Thoracic aorta (tissue), 2 donors: ENCODE results near the gene MRPL17. TPM values are rescaled to one million over a fixed set of nuclear protein-coding genes. Genes with fewer than 3 reads are reported as not detected.

ENCODE experiments used
- ATAC-seq: fragments of 150-250 bp; one replicate; pipeline ENCODE4 v1.8.0; 2017; ENCODE audit warnings: low read depth; ENCODE audit not compliant: insufficient number of reproducible peaks, low FRiP score
- DNase-seq: peaks from one replicate; pipeline ENCODE4 v3.0.0-alpha.2; 2020; ENCODE audit warnings: low spot score
- H3K27ac ChIP-seq, 2 donors: fragments of 200-600 bp; sonication (generic); 1 replicate in 1 of 2; 2 replicates in 1 of 2; pipeline ENCODE4 v1.5.1; 2016; ENCODE audit warnings: mild to moderate bottlenecking in 2 of 2, moderate library complexity in 2 of 2
- H3K27me3 ChIP-seq: fragments of 200-600 bp; sonication (generic); replicated peaks from 2 replicates; pipeline ENCODE4 v1.6.0; 2016; ENCODE audit warnings: mild to moderate bottlenecking; ENCODE audit not compliant: insufficient read depth
- H3K36me3 ChIP-seq: fragments of 200-600 bp; sonication (generic); one replicate; pipeline ENCODE4 v1.5.1; 2016
- H3K4me1 ChIP-seq, 2 donors: fragments of 200-600 bp; sonication (generic); 1 replicate in 1 of 2; 2 replicates in 1 of 2; pipeline versions ENCODE4 v1.5.1 to v1.6.0; 2016; ENCODE audit warnings: low read depth in 2 of 2, mild to moderate bottlenecking in 1 of 2; ENCODE audit not compliant: control insufficient read depth in 1 of 2
- H3K4me3 ChIP-seq: fragments of 200-600 bp; sonication (generic); 2 replicates; pipeline ENCODE4 v1.5.1; 2016; ENCODE audit warnings: mild to moderate bottlenecking
- H3K9me3 ChIP-seq: fragments of 200-600 bp; sonication (generic); 2 replicates; pipeline ENCODE4 v1.5.1; 2016
- total RNA-seq, 2 donors: library from RNA; depleted of rRNA; stranded (reverse); fragments of >200 nt; gene quantifications; one replicate each; pipeline versions ENCODE4 v1.1.0 to v1.2.3, GENCODE V29; 2016
- TF ChIP-seq, protein P1 (sequence below): fragments of 200-600 bp; sonication (generic); IDR thresholded peaks from one replicate; pipeline ENCODE4 v1.5.1; 2019; ENCODE audit warnings: antibody characterized with exemption

MRPL17 gene
- total RNA-seq, 2 donors from 2014 or later: 20.6 to 53.6 TPM

DNA sequence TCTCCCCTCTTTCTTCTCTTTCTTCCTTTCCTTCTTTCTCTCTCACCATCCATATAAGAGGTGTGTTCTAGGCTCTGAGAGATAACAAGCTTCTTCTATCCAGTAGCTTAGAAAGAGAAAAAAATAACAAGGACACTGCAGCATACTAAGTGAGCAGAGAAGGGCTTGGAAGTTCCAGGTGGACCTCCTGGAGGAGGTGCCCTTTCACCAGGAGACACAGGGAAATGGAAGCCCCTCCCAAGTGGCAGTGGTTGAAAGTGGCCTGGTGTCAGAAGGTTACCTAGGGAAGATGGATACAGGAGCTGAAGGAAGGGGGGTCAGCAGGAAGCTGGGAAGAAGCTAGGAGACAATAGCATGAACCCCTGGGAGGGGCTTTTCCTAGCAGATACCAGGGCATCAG, 33.0 kb downstream of the MRPL17 start:
- Histone ChIP-seq H3K4me1 (peaks cover 33 to 62% of the 10 kb centered on the region in 2 donors), H3K27me3 (no peaks in the 10 kb centered on the region), H3K9me3 (no peaks in the 10 kb centered on the region), H3K4me3 (no peak overlapping the region), H3K27ac (no peak overlapping the region), H3K36me3 (no peaks in the 10 kb centered on the region)
- TF ChIP-seq, protein P1, sequence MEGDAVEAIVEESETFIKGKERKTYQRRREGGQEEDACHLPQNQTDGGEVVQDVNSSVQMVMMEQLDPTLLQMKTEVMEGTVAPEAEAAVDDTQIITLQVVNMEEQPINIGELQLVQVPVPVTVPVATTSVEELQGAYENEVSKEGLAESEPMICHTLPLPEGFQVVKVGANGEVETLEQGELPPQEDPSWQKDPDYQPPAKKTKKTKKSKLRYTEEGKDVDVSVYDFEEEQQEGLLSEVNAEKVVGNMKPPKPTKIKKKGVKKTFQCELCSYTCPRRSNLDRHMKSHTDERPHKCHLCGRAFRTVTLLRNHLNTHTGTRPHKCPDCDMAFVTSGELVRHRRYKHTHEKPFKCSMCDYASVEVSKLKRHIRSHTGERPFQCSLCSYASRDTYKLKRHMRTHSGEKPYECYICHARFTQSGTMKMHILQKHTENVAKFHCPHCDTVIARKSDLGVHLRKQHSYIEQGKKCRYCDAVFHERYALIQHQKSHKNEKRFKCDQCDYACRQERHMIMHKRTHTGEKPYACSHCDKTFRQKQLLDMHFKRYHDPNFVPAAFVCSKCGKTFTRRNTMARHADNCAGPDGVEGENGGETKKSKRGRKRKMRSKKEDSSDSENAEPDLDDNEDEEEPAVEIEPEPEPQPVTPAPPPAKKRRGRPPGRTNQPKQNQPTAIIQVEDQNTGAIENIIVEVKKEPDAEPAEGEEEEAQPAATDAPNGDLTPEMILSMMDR: no peak
- DNase-seq (no peak), ATAC-seq (no peak)

DNA sequence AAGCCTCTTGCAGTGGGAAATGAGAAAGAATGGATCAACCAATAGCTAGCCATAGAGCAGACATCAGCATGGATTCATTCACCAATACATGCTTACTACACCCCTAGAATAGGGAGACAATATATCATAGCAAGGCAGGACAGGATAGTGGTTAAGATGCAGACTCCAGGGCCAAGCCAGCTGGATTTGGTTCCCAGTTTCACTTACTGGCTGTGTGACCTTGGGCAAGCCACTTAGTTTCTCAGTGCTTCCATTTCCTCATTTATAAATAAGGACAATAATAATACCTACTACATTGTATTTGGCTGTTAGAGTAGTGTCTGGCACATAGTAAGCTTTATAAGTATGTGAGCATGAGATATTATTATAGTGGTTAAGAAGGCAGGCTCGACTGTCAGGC, 34.6 kb downstream of the MRPL17 start:
- no peak for ATAC-seq
- H3K4me1 ChIP-seq: peaks cover 29 to 46% of the 10 kb centered on the region in 2 donors
- no peak overlapping the region for H3K4me3 ChIP-seq
- H3K27ac ChIP-seq: peak overlapping the region; percentile 76 to 83
- TF ChIP-seq, protein P1: no peak
- DNase-seq: no peak
- H3K27me3 ChIP-seq: no peaks in the 10 kb centered on the region
- no peaks in the 10 kb centered on the region for H3K9me3 ChIP-seq
- no peaks in the 10 kb centered on the region for H3K36me3 ChIP-seq

DNA sequence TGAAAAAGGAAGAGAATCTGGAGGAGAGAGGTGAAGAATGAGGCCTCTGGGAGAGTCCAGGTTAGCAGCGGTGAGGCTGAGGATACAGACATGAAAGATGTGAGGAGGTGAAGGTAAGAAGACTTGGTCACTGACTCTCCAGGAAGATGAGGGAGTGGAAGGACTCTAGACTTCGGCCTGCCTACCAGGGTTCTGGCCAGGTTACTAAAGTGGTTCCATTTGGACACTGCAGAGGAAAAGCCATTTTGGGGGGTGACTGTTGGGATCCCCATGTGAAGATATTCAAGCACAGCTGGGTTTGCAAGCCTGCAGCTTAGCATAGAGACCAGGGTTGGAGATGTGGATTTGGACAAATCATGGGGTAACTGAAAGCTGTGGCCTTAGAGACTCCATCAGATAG, 35.3 kb downstream of the MRPL17 start:
- Histone ChIP-seq H3K9me3 (no peaks in the 10 kb centered on the region), H3K27ac (peak overlapping the region; percentile 76 to 83), H3K4me3 (peak overlapping the region; percentile 35), H3K4me1 (peaks cover 29 to 42% of the 10 kb centered on the region in 2 donors), H3K27me3 (no peaks in the 10 kb centered on the region), H3K36me3 (no peaks in the 10 kb centered on the region)
- no peak for DNase-seq
- TF ChIP-seq, protein P1: no peak
- ATAC-seq: no peak

DNA sequence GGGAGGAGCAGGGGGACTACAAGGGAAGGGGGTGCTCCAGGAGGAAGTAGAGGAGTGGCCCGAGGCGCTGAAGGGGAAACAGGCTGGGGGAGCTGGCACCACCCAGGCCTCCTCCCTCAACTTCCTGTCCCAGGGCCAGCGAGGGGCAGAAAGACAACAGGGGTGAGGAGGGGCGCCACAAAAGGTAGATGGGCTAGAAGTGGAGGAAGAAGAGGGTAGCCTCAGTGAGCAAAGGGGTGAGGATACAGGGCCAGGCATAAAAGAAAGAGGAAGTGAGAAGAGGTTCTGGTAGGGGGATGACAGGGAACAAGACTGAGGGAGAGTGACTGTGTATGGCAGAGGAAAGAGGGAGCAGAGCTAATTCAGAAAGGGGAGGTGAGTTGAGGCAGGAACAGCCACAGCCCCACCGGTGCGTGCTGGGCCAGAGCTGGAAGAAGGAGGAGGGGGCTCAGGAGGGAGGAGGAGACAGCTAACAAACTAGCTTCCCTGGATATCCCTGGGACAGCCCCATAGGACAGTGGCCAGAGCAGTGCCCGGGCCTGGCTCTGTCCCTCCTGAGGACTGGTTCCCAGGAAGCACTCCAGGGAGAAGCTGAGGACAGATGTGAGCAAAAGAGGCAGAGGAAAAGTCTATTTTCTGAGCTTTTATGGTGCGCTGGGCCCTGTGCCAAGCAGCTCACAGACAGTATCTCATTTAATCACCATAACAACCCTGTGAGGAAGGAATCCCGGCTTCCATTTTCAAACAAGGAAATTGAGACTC, 36.0 kb downstream of the MRPL17 start:
- no peak for DNase-seq
- no peaks in the 10 kb centered on the region for H3K27me3 ChIP-seq
- peaks cover 29 to 42% of the 10 kb centered on the region in 2 donors for H3K4me1 ChIP-seq
- H3K4me3 ChIP-seq: peak overlapping the region; percentile 35
- H3K9me3 ChIP-seq: no peaks in the 10 kb centered on the region
- ATAC-seq: no peak
- H3K36me3 ChIP-seq: no peaks in the 10 kb centered on the region
- peak overlapping the region; percentile 76 to 83 for H3K27ac ChIP-seq
- TF ChIP-seq, protein P1: no peak

DNA sequence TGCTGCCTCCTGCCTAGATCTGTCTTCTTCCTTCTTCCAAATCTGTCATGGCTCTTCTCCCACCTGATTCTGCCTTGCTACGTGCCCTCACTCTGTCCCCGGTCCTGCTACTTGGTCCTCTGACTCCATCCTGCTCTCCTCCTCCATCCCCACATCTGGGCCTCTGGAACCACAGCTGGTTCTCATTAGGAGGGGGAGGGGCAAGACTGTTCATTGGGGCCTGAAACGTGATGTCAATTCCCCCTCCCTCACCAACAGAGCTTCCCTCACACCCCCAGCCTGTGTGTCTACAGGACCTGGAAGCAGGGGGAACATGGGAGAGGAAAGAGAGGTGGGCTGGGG, 36.6 kb downstream of the MRPL17 start:
- TF ChIP-seq, protein P1: no peak
- H3K4me1 ChIP-seq: peaks cover 29 to 48% of the 10 kb centered on the region in 2 donors
- H3K9me3 ChIP-seq: no peaks in the 10 kb centered on the region
- DNase-seq: no peak
- no peaks in the 10 kb centered on the region for H3K36me3 ChIP-seq
- no peaks in the 10 kb centered on the region for H3K27me3 ChIP-seq
- ATAC-seq: no peak
- peak overlapping the region; percentile 76 to 83 for H3K27ac ChIP-seq
- H3K4me3 ChIP-seq: peak overlapping the region; percentile 35
